SH-SY5Y (cell line): ENCODE measurements around the gene HK3.

Experiments
- GATA2 ChIP-seq: IDR thresholded peaks from 2 replicates; pipeline ENCODE4 v1.6.1; 2011; ENCODE audit warnings: mild to moderate bottlenecking, low read depth, low read length
- GATA3 ChIP-seq: IDR thresholded peaks from 2 replicates; pipeline ENCODE4 v1.6.1; 2011; ENCODE audit warnings: low read depth, mild to moderate bottlenecking, low read length, moderate library complexity

- no peak for TF ChIP-seq GATA2
- no peak for TF ChIP-seq GATA3
Measured at GRCh38 chr5:176900780-176901204, 1.6 kb upstream of the HK3 start.
